SK-N-SH (cell line): Measurements from ENCODE around the gene CSF3. TPM values are rescaled to one million over a fixed set of nuclear protein-coding genes. Genes with fewer than 3 reads are reported as not detected.

ENCODE experiments used
- CTCF ChIA-PET: fragments of 300-600, 350-600 bp; formaldehyde crosslinking; extraction: SDS; loops from one replicate; lab custom pipeline; 2021; lab: Yijun Ruan, JAX
- POLR2A ChIA-PET: fragments of 350-600 bp; sonication (Branson Sonifier 250); formaldehyde crosslinking; extraction: SDS; loops from one replicate; lab custom pipeline; 2020; ENCODE audit warnings: antibody characterized with exemption, inconsistent platforms; lab: Yijun Ruan, JAX
- DNase-seq: peaks from one replicate; pipeline ENCODE4 v3.0.0; 2012
- H2AFZ ChIP-seq: fragments of 200-600 bp; sonication (generic); 2 replicates; pipeline ENCODE4 v1.8.1; 2016; ENCODE audit warnings: antibody characterized with exemption, mild to moderate bottlenecking, low read depth
- H3F3A ChIP-seq: fragments of 200-600 bp; sonication (generic); replicated peaks from 2 replicates; pipeline ENCODE3; 2016; ENCODE audit warnings: antibody characterized with exemption, mild to moderate bottlenecking; ENCODE audit not compliant: insufficient read depth
- H3K27ac ChIP-seq, 2 experiments: fragments of 200-500 bp in 1 of 2; fragments of 200-600 bp in 1 of 2; sonication (Bioruptor generic) in 1 of 2; sonication (generic), shearing (Covaris generic) in 1 of 2; 2 replicates each; pipeline versions ENCODE4 v1.5.1 to v1.6.1; 2014 to 2016; ENCODE audit warnings: low read depth in 2 of 2, inconsistent platforms in 1 of 2, low read length in 1 of 2, mild to moderate bottlenecking in 1 of 2, mixed read lengths in 1 of 2
- H3K27me3 ChIP-seq: fragments of 200-600 bp; sonication (generic), shearing (Covaris generic); 2 replicates; pipeline ENCODE4 v1.6.1; 2016; ENCODE audit warnings: mixed run types; ENCODE audit not compliant: insufficient read depth
- H3K36me3 ChIP-seq, 2 experiments: fragments of 200-500 bp in 1 of 2; fragments of 200-600 bp in 1 of 2; sonication (Bioruptor generic) in 1 of 2; sonication (generic) in 1 of 2; replicated peaks in 1 of 2; 2 replicates each; pipeline versions ENCODE3 to v1.5.1; 2014 to 2016; ENCODE audit warnings: low read length in 1 of 2, mild to moderate bottlenecking in 1 of 2; ENCODE audit not compliant: insufficient read depth in 2 of 2, control insufficient read depth in 1 of 2
- H3K4me1 ChIP-seq, 2 experiments: fragments of 200-500 bp in 1 of 2; fragments of 200-600 bp in 1 of 2; sonication (Bioruptor generic) in 1 of 2; sonication (generic), shearing (Covaris generic) in 1 of 2; 2 replicates each; pipeline versions ENCODE4 v1.5.1 to v1.6.1; 2014 to 2016; ENCODE audit warnings: low read depth in 1 of 2, low read length in 1 of 2, mixed run types in 1 of 2; ENCODE audit not compliant: insufficient read depth in 2 of 2, control insufficient read depth in 1 of 2
- H3K4me2 ChIP-seq: fragments of 200-600 bp; sonication (generic), shearing (Covaris generic); 2 replicates; pipeline ENCODE4 v1.6.1; 2017; ENCODE audit warnings: mixed run types
- H3K4me3 ChIP-seq, 2 experiments: fragments of 200-500 bp in 1 of 2; fragments of 200-600 bp in 1 of 2; sonication (Bioruptor generic) in 1 of 2; sonication (generic), shearing (Covaris generic) in 1 of 2; 2 replicates each; pipeline versions ENCODE4 v1.5.1 to v1.8.1; 2014 to 2016; ENCODE audit warnings: low read depth in 2 of 2, inconsistent platforms in 1 of 2, low read length in 1 of 2, mild to moderate bottlenecking in 1 of 2, mixed read lengths in 1 of 2, moderate library complexity in 1 of 2
- H3K79me2 ChIP-seq: fragments of 200-600 bp; sonication (generic); 2 replicates; pipeline ENCODE4 v1.8.1; 2017; ENCODE audit warnings: mild to moderate bottlenecking; ENCODE audit not compliant: insufficient read depth
- H3K9ac ChIP-seq: fragments of 200-600 bp; sonication (generic); 2 replicates; pipeline ENCODE4 v1.6.1; 2017; ENCODE audit warnings: mixed run types
- H3K9me2 ChIP-seq: fragments of 200-600 bp; sonication (generic); 2 replicates; pipeline ENCODE4 v1.6.1; 2017; ENCODE audit warnings: mixed run types
- H3K9me3 ChIP-seq: fragments of 200-600 bp; sonication (generic); 2 replicates; pipeline ENCODE4 v1.6.1; 2017; ENCODE audit warnings: mixed run types, mild to moderate bottlenecking, moderate library complexity
- H4K20me1 ChIP-seq: fragments of 200-600 bp; sonication (generic); 2 replicates; pipeline ENCODE4 v1.6.1; 2017; ENCODE audit warnings: mild to moderate bottlenecking, mixed run types; ENCODE audit not compliant: insufficient read depth
- EP300 ChIP-seq, 2 experiments: IDR thresholded peaks; 2 replicates each; pipeline versions ENCODE4 v1.4.0 to v1.6.1; 2012; ENCODE audit warnings: borderline replicate concordance in 1 of 2, low read depth in 1 of 2, low read length in 1 of 2
- EZH2phosphoT487 ChIP-seq: fragments of 200-600 bp; sonication (generic); IDR thresholded peaks from 2 replicates; pipeline ENCODE4 v1.6.1; 2017; ENCODE audit warnings: low read depth, mixed run types, mild to moderate bottlenecking, antibody characterized with exemption, moderate library complexity, borderline replicate concordance
- FOXJ3 ChIP-seq: sonication (generic); formaldehyde crosslinking; IDR thresholded peaks from 2 replicates; pipeline ENCODE4 v1.5.1; 2020; ENCODE audit warnings: mild to moderate bottlenecking, missing genetic modification reagents
- FOXM1 ChIP-seq: IDR thresholded peaks from 2 replicates; pipeline ENCODE4 v1.4.0; 2012; ENCODE audit warnings: low read depth, mild to moderate bottlenecking
- GABPA ChIP-seq: IDR thresholded peaks from 2 replicates; pipeline ENCODE4 v1.4.0; 2012; ENCODE audit warnings: low read depth, mild to moderate bottlenecking
- GATA2 ChIP-seq: sonication (generic); formaldehyde crosslinking; IDR thresholded peaks from 2 replicates; pipeline ENCODE4 v1.5.0; 2020; ENCODE audit warnings: mild to moderate bottlenecking, missing genetic modification reagents
- MAX ChIP-seq: IDR thresholded peaks from 2 replicates; pipeline ENCODE4 v1.4.0; 2012; ENCODE audit warnings: low read depth
- MEF2A ChIP-seq: IDR thresholded peaks from 2 replicates; pipeline ENCODE4 v1.4.0; 2012; ENCODE audit warnings: low read depth, borderline replicate concordance
- RAD21 ChIP-seq: IDR thresholded peaks from 2 replicates; pipeline ENCODE4 v1.6.1; 2012; ENCODE audit warnings: mild to moderate bottlenecking, low read length
- RCOR1 ChIP-seq: fragments of 150-350 bp; IDR thresholded peaks from 2 replicates; pipeline ENCODE4 v1.6.1; 2017; ENCODE audit warnings: antibody characterized with exemption, low read length
- RFX5 ChIP-seq: IDR thresholded peaks from 2 replicates; pipeline ENCODE4 v1.6.1; 2012; ENCODE audit warnings: mild to moderate bottlenecking, improper control_type of control experiment, low read length
- SIN3A ChIP-seq: IDR thresholded peaks from 2 replicates; pipeline ENCODE4 v1.6.1; 2012; ENCODE audit warnings: low read depth, mild to moderate bottlenecking, low read length, moderate library complexity, borderline replicate concordance
- SMC3 ChIP-seq: IDR thresholded peaks from 2 replicates; pipeline ENCODE4 v1.6.1; 2012; ENCODE audit warnings: low read depth, low read length, improper control_type of control experiment
- USF1 ChIP-seq: IDR thresholded peaks from 2 replicates; pipeline ENCODE4 v1.4.0; 2012; ENCODE audit warnings: low read depth, borderline replicate concordance
- YY1 ChIP-seq: IDR thresholded peaks from 2 replicates; pipeline ENCODE4 v1.4.0; 2012; ENCODE audit warnings: low read depth, mild to moderate bottlenecking
- WGBS: methylation state at CpG from one replicate; pipeline ENCODE4 v1.1.6; 2017; ENCODE audit warnings: low lambda C conversion rate; 5-methylcytosine and 5-hydroxymethylcytosine counted together
- polyA plus RNA-seq, 3 experiments: library from polyadenylated mRNA; depleted of rRNA; stranded (reverse); fragments of >200 nt; gene quantifications; 2 replicates each; pipeline ENCODE4 v1.2.3, GENCODE V29; 2012

The CSF3 gene
- polyA plus RNA-seq, 1 of the 3 experiments (the other 2 are of a cell fraction): not detected

- peak; percentile 55 for DNase-seq
- 0% methylated on average over 9 of the region's 15 CpGs for WGBS
- H3K36me3 ChIP-seq: peaks cover 19 to 21% of the 10 kb centered on the region in 2 experiments
These were observed 34.0 kb upstream of the CSF3 start for GRCh38 chr17:39981207-39981741.

GRCh38 chr17:39981766-39982375 lies 33.4 kb upstream of the CSF3 start:
- Histone ChIP-seq H3K4me2 (peak overlapping the region; percentile 94), H3K9me3 (no peaks in the 10 kb centered on the region), H3K27me3 (no peaks in the 10 kb centered on the region), H3K4me1 (peaks cover 8% of the 10 kb centered on the region in 2 experiments), H3K79me2 (peaks cover 55% of the 10 kb centered on the region), H4K20me1 (peaks cover 22% of the 10 kb centered on the region), H3F3A (peaks cover 14% of the 10 kb centered on the region), H3K36me3 (peaks cover 25 to 27% of the 10 kb centered on the region in 2 experiments), H3K9me2 (no peaks in the 10 kb centered on the region), H2AFZ (no peak overlapping the region), H3K4me3 (peak overlapping the region; percentile 80 to 89), H3K9ac (peak overlapping the region; percentile 97), H3K27ac (0 out of 4 replicates have a peak overlapping the region, but pooled peaks of 1 of the 2 experiments have one; percentile 74)
- TF ChIP-seq MEF2A: no peak
- no peak for TF ChIP-seq FOXJ3 (CRISPR knock-in tag)
- TF ChIP-seq RFX5: no peak
- no peak for TF ChIP-seq SIN3A
- CTCF ChIA-PET: interaction anchor here (0.6 to 5.5 kb wide), 8 partner anchors 12 to 119 kb away, joined by 3 to 33 read pairs (median 3); no protein-coding TSS in a partner anchor
- 13% methylated on average over 7 of the region's 7 CpGs for WGBS
- POLR2A ChIA-PET: interaction anchor here (0.8 kb wide), 1 partner anchor 16 kb away, joined by 4 read pairs; no protein-coding TSS in a partner anchor
- DNase-seq: no peak

More at GRCh38 chr17:39981207-39981741, 34.0 kb upstream of the CSF3 start:
- H3K4me2 ChIP-seq: peak overlapping the region; percentile 94
- no peaks in the 10 kb centered on the region for H3K9me2 ChIP-seq
- H3K79me2 ChIP-seq: peaks cover 52% of the 10 kb centered on the region
- POLR2A ChIA-PET: interaction anchor here (0.9 to 1.5 kb wide), 4 partner anchors 27 to 132 kb away, joined by 3 to 7 read pairs (median 5); no protein-coding TSS in a partner anchor
- H4K20me1 ChIP-seq: peaks cover 22% of the 10 kb centered on the region
- H3K4me1 ChIP-seq: peaks cover 8% of the 10 kb centered on the region in 2 experiments
- peak overlapping the region; percentile 97 for H3K9ac ChIP-seq
- peak overlapping the region; percentile 74 to 78 for H3K27ac ChIP-seq
- CTCF ChIA-PET: interaction anchor here (0.6 to 5.5 kb wide), 24 partner anchors 8 to 251 kb away, joined by 3 to 56 read pairs (median 4); partner anchors contain the start of gene MIEN1
- H3K4me3 ChIP-seq: peak overlapping the region; percentile 80 to 89
- H2AFZ ChIP-seq: no peak overlapping the region
- TF ChIP-seq RCOR1: no peak
- no peak for TF ChIP-seq USF1
- TF ChIP-seq FOXM1: no peak
- TF ChIP-seq MAX: no peak
- TF ChIP-seq EP300 (IDR thresholded peaks at IDR 0.05; ENCODE audit: borderline replicate concordance in 1 of 2, low read depth in 1 of 2, low read length in 1 of 2): no peak
- TF ChIP-seq GATA2 (CRISPR knock-in tag): no peak
- TF ChIP-seq RAD21: no peak
- TF ChIP-seq GABPA: no peak
- TF ChIP-seq EZH2phosphoT487: no peak
- no peak for TF ChIP-seq YY1
- no peak for TF ChIP-seq SMC3
- H3F3A ChIP-seq: peaks cover 14% of the 10 kb centered on the region
- no peaks in the 10 kb centered on the region for H3K9me3 ChIP-seq
- H3K27me3 ChIP-seq: no peaks in the 10 kb centered on the region
